ENCODE data around the gene VPS26A.

Gene VPS26A

DNA sequence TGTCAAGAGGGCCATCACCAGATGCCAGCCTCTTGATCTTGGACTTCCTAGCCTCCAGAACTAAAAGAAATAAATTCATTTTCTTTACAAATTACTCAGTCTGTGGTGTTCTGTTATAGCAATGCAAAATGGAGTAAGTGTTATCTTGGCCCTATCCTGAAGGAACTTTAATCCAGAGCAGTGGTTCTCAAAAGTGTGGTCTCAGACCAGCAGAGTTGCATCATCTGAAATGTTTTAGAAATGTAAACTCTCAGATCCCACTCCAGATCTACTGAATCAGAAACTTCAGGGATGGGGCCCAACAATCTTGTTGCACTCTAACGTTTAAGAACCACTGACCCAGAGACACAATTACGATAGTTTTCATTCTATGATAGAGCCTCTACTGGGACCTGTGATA is 52.8 kb downstream of the VPS26A start:
- DNase-seq (ENCODE audit: low read depth in 2 of 2): no peak

DNA sequence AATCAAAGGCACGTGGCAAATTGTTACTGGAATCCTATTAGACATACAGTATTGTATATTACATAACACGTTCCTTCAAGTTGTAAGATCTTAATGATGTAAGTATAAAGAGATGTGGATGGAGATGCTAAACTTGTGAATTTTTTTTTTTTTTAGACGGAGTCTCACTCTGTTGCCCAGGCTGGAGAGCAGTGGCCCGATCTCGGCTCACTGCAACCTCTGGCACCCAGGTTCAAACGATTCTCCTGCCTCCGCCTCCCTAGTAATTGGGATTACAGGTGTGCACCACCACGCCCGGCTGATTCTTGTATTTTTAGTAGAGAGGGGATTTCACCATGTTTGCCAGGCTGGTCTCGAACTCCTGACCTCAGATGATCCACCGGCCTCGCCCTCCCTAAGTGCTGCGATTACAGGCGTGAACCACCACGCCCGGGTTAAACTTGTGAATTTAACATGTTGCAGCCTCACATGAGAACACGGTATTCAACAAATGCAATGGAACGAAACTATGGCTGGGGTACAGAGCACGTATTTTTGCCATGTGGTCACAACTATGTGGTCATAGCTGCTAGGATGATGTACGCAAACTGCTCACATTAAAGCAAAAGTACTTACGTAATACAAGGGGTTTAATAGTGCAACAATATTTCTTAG is 55.2 kb downstream of the VPS26A start:
- DNase-seq (ENCODE audit: low read depth in 2 of 2): no peak

DNA sequence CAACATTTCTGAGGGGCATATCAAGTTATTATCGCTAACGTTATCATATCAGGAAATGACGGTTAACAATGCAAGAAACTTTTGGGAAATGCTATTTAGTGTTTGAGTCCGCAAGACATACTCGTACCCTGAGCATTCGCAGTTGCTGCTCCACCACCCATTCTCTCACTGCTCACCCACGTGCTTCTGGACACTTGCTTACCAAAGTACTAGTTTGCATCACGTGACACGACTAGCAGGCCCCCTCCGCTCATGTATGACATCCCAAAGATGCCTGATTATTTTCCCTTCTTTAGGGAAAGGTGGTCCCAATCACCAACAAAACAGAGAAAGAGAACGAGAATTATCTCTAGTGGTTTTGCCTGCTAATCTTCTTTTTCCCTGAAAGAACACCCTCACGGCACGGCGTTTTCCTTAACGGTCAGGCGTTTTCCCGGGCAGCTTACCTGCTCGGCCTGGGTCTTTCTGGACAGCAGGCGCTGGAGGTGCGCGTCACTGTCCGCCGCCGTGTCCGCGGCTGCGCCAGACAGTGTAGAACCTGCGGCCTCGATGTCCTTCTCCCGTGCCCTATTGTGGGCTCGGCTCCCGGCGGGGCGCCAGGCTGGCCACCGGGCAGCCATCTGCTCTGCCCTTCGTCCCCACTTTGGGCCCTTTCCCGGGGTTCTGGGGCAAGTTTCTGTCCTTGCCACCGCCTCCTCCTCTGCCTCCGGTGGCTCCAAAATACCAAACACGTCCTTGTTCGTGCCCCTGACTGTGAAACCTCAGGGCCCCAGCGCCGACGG is 56.0 kb downstream of the VPS26A start, which contains the start of gene SUPV3L1:
TSS of gene SUPV3L1 (plus strand) at position 492 of the 782 bp plus-strand sequence. CDS start at position 550, 58 bp downstream.
- DNase-seq (ENCODE audit: low read depth in 2 of 2): peak; percentile 80 to 83

DNA sequence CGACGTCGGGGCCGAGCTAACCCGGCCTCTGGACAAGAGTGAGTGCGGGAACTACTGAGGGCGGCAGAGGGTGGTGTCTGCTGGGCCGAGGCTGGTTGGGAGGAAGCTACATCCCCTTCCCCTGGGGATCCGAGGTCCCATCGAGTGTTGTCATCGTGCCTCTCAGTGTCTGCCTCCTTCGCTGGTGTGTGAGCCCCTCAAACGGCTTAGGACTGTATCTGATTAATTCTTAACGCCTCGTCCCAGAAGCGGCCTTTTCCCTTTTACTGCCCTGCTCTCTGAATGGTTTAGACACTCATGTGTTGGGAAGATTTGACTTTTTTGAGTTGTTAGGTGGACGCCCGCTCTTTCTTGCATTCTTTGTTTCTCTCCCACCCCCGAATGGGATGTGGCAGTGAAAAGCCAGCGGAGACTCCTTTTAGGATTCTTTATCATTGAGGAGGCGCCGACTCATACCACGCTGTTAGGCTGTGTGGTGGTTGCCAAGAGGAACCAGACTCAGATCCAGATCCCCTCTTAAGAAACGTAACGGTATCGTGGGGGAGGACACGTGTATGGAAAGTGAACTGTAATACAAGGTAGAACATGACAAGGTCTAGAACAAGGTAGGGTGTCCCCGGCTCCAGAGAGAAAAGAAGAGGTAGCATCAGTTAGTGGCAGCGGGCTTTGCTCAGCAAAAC is 56.7 kb downstream of the VPS26A start:
- no peak for DNase-seq (ENCODE audit: low read depth in 2 of 2)

DNA sequence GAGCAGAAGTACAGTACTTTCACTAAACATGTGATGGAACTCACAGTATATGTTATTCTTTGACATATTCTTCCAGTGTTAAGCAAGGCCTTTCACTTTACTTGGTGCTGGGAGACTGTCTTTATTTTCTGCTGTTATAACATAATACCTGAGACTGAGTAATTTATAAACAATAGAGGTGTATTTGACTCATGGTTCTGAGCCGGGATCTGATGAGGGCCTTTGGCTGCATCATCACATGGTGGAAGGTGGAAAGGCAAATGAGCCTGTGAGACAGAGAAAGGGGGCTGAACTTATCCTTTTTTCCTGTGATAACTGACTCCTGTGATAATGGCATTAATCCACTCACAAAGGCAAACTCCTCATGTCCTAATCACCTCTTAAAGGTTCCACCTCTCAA is 57.5 kb downstream of the VPS26A start:
- DNase-seq (ENCODE audit: low read depth in 2 of 2): no peak

DNA sequence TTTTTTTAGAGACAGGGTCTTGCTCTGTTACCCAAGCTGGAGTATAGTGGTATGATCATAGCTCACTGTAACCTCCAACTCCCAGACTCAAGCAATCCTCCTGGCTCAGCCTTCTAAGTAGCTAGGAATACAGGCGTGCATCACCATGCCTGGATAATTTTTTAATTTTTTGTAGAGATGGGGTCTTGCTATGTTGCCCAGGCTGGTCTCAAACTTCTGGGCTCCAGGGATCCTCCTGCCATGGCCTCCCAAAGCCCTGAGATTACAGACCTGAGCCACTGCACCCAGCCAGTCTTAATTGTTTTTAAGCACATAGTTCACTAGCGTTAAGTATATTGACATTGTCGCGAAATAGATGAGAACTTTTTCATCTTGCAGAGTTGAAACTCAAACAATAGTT is 58.0 kb downstream of the VPS26A start:
- DNase-seq (ENCODE audit: low read depth in 2 of 2): no peak

DNA sequence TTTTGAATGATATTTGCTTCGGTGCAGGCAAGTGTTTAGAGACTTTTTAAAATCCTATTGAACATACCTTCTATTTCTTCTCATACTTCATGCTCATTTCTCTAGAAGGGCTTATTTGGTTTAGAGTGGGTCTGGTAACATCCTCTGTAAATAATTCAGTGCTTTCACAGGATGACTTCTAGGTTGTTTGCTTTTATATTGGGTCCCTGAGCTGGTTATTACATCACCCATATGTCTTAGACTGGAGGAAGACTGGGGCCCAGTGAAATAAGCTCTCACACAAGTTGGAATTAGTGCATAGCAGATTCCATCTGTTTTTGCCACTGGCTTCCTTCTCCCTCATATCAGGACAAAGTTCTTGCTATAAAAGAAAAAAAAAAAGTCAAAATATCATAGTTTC is 62.5 kb downstream of the VPS26A start:
- no peak for DNase-seq (ENCODE audit: low read depth in 2 of 2)

DNA sequence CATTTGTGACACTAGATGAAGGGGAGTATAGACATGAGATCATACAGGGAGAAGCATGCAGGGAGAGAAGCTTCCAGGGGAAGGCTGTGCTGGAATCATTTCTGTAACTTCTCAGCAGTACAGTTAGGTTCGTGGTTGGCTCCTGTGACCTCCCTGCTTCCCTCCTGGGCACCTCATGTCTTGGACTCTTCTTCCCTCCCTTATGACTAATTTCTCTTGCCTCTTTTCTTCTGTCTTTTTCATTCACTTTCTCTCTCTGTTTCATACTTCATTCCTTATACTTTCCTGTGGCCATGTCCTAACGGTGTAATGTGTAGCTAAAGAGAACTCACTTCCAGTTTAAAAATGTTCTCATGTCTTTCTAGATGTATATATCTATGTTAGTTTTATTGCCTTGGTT is 77.1 kb downstream of the VPS26A start:
- DNase-seq (ENCODE audit: low read depth in 2 of 2): no peak

DNA sequence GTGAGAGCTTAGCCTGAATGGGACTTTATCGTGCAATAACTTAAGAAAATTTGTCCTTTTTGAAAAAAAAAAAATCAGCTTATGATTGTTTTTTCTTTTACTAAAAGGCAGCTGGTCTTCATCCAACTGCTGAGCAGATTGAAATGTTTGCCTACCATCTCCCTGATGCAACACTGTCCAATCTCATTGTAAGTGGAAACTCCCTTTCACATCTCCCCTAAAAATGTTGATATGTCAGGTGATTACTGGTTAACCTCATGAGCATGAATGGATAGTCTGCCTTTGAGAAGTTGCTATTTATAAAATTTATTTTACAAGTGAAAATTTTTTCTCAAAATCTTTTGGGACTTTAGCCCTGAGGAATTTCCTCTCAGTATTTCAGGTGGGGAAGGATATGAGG is 78.4 kb downstream of the VPS26A start:
- DNase-seq (ENCODE audit: low read depth in 2 of 2): no peak

DNA sequence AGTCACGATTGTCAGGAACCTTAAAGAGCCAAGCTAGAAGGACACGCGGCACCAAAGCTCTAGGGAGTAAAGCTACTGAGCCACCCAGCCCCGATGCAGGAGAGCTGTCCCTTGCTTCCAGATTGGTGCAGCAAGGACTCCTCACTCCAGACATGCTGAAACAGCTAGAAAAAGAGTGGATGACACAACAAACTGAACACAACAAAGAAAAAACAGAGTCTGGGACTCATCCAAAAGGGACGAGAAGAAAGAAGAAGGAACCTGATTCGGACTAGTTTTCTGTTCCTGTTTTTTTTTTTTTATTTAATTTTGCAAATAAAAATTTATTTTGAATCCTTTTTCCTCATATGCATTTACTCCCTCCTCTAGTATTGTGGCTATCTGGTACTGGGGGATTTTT is 84.8 kb downstream of the VPS26A start:
- DNase-seq (ENCODE audit: low read depth in 2 of 2): no peak

DNA sequence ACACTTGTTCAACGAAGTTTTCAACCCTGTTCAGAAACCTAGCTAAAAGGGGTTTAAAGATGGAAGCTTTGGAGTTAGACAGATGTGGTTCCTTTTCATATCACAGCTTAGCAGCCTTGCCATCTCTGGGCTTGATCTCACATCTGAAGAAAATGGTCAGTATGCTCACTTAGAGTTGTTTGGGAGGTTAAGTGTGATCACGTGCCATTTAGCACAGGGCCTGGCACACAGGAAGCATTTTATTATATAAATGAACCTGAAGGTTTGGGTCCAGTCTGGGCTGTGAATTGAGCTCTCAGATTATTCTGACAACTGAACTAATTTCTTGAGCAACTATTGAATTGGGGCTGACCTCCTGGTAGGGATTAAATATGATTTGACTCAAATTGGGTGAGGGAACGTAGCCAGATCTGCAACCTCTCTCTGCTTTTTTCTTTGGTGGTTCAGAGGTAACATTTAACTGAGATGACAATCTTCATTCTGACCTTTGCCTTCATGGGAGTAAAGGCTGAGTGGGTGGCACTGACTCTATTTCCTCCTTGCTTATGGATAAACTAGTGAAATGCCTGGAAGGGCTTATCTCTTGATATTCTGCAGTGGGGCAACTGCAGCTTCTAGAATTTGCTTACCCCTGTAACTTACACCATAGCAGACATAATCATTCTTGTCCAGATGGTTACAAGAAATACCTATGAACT is 86.0 kb downstream of the VPS26A start:
- DNase-seq (ENCODE audit: low read depth in 2 of 2): no peak

DNA sequence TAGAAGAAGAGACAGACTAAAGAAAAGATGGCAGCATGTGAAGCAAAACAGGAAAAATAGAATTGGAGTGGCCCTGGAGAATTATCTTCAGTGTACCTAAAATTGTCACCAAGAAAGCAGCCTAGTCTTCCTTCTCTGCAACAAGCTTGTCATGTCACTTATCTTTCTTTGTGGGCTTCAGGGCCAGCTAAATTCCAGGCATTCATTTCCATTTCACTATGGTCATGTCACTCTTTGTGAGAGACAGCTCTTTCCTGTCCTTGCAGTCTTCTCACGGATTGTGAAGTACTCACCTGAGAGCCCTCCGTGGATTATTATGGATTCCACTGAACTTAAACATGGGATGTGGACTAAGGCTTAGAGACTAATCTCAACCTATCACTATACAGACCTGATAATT is 87.1 kb downstream of the VPS26A start:
- DNase-seq (ENCODE audit: low read depth in 2 of 2): no peak

DNA sequence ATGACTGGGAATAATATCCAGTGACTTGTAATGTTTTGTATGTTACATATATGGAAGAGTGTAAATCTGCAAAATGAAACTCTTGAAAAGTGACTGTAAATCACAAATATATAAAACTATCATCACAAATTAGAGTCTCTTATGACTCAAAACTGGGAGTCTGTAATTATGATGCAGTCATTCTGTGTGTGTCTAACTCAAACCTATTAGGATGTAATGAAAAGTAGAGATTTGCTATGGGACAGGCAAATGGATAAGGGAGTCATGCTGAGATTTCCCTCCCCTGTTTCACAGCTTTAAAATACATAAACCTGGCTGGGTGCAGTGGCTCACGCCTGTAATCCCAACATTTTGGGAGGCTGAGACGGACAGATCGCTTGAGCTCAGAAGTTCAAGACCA is 87.5 kb downstream of the VPS26A start:
- no peak for DNase-seq (ENCODE audit: low read depth in 2 of 2)

DNA sequence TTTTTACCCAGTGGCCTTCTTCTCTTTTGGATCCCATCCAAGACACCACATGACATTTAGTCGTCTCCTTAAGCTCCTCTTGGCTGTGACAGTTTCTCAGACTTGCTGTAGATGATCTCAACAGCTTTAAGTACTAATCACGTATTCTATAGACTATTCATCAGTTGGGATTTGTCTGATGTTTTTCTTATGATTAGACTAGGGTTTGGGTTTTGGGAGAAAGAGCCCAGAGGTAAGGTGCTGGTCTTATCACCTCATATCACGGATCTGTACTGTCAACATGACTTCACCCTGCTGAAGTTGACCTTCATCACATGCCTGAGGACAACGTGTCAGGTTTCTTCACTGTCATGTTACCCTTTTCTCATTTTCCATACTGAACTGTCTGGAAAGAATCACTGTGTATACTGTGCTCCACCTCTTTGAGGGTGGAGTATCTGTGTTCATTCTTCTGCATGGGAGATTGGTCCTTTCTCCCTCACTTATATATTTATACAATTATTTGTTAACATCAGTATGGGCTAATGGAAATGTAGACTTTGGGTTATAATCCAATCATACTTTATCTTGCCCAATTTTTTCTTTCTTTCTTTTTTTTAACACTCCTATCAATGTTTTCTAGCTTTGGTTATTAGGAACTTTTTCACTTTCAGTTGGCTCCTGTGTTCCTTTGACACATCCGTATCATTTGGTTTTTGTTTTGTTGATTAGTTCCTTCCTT is 89.8 kb downstream of the VPS26A start:
- no peak for DNase-seq (ENCODE audit: low read depth in 2 of 2)

DNA sequence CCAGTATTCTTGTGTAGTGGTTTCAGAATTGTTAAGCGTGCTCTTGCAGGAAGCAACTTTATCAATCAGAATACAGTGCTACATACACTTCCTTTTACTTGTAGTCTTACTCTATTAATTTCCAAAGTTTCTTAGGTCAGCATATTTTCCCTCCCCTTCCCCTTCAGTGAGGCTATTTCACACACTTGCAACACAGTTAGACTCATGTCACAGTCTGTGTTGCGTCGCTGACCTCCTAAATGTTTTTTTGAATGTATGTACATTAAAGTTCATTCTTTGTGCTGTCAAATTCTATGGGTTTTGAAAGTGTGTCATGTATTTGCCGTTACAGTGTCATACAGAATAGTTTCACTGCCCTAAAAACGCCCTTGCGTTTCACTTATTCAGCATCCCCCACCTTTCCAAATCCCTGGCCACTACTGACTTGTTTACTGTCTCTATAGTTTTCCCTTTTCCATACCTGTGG is 90.7 kb downstream of the VPS26A start:
- DNase-seq (ENCODE audit: low read depth in 2 of 2): no peak

DNA sequence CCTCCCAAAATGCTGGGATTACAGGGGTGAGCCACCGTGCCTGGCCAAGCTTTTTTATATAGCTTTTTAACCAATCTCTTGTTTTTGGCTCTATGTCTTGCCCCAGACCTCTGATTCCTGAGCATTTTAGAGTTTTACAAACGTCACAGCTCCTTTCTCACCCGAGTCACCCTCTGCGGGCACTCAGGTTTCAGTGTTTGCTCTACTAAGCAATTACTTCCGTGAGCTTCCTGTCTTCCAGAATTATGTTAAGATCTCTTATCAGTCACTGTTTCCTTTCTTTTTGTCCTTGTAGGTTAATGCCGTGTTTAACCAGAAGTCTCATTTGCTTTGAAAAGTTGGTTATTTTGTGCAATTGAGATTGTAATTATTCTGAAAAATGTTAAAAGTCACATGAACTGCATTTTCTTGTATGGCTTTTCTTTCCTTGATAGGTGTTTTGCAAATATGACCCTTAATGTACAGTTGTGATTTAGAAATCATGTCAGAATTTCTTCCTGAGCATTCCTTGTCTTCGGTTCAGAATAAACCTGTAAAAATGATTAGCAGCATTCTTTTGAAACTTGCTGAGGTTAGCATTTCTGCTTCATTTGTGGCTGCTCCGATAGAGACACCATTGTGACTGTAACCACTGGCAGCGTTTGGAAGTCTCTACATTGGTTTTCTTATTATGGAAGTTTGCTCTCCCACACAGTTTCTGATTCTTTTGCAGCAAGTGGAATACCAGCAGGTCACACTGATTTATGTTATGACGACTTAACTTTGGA is 91.6 kb downstream of the VPS26A start:
- peak in 1 of 2 donors; percentile 24 for DNase-seq (ENCODE audit: low read depth in 2 of 2)

DNA sequence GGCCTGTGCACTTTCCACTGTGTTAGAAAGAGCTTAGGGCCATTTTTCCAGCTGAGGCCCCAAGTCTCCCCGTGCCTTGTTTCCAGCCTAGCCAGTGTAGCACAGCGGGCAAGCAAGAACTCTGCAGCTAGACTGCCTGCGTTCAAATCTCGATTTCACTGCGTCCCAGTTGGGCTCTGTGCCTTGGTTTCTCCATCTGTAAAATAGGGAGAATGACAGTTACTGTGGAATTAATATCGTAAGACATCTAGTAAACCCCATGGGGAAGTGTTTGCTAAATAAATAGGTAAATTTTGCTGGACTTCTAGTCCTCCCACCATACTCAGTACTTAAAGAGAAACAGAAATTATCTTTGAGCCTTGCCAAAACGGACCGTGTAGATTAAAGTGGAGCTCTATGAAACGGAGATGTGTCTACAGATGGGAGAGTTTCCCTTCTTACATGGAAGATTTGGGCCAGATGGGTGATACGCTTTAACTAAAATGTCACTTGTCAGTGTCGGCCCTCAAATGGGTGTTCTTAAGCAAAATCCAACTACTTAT is 92.7 kb downstream of the VPS26A start:
- no peak for DNase-seq (ENCODE audit: low read depth in 2 of 2)

DNA sequence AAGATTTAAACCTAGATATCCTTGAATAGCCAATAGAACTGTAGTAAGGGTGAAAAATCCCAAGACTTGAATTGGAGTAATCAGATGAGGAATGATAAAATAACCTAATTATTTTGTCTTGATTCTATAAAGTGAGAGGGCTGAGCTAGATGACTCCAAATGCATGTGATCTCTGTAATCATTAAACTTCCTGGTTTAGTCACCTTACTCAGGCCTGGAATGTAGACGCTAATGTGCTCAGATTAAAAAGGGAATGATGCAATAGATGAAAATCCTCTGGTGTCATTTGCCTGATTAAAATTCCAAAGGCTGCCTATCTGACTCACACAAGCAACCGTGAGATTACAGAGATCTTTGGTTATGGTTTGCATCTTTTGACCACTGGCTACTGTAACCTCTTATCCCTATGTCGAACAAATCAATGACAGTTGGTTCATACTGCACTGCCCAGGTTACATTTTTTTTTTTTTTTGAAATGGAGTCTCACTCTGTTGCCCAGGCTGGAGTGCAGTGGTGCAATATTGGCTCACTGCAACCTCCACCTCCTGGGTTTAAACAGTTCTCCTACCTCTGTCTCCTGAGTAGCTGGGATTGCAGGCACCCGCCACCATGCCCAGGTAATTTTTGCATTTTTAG is 93.3 kb downstream of the VPS26A start:
- no peak for DNase-seq (ENCODE audit: low read depth in 2 of 2)

DNA sequence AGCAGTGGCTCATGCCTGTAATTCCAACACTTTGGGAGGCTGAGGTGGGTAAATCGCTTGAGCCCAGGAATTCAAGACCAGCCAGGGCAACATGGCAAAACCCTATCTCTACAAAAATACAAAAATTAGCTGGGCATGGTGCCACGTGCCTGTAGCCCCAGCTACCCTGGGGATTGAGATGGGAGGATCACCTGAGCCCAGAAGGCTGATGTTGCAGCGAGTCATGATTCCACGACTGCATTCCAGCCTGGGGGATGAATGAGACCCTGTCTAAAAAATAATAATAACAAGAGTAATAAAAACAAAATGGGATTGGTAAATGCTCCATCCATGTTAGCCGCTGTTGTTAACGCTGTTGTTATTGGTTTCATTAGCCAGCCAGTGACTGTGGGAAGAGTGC is 94.9 kb downstream of the VPS26A start:
- no peak for DNase-seq (ENCODE audit: low read depth in 2 of 2)

DNA sequence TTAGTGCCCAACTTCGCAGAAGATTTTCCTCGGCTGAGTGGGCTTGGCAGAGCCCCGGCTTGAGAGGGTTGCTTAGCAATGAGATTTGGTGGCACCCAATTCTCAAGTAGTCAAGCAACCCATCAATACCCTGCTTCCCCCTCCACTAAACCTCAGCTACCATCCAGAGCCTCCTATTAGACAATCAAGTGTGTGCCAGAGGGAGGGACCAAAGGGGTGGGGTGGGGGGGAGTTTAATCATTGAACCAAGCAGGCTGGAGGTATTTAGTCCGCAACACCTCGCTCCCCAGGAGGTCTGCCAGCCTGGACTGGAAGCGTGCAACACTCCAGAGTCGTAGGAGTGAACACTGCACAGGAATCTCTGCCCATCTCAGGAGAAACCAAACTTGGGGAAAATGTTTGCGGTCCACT is 96.1 kb downstream of the VPS26A start, which contains the start of gene HKDC1:
TSS of gene HKDC1 (plus strand) at position 292 of the 411 bp plus-strand sequence. CDS start at position 396, 104 bp downstream.
- DNase-seq (ENCODE audit: low read depth in 2 of 2): no peak
